DOHH2 (cell line): Measurements from ENCODE around the gene PGS1.

Experiments used
- H3F3A ChIP-seq: fragments of 200-600 bp; sonication (generic), shearing (Covaris generic); 2 replicates; pipeline ENCODE4 v1.6.0; 2016; ENCODE audit warnings: antibody characterized with exemption, mild to moderate bottlenecking; ENCODE audit not compliant: control insufficient read depth, insufficient read depth
- H3K27ac ChIP-seq: fragments of 200-600 bp; sonication (generic); 2 replicates; pipeline ENCODE4 v1.5.1; 2014; ENCODE audit warnings: low read depth, mild to moderate bottlenecking, low read length, moderate library complexity
- H3K27me3 ChIP-seq: fragments of 200-600 bp; sonication (generic); 2 replicates; pipeline ENCODE4 v1.6.1; 2014; ENCODE audit warnings: mild to moderate bottlenecking, low read length, mixed read lengths; ENCODE audit not compliant: control insufficient read depth
- H3K36me3 ChIP-seq: fragments of 200-600 bp; sonication (generic); 2 replicates; pipeline ENCODE4 v1.6.1; 2014; ENCODE audit warnings: mild to moderate bottlenecking, low read length, moderate library complexity, mixed read lengths; ENCODE audit not compliant: control insufficient read depth
- H3K4me1 ChIP-seq: fragments of 200-600 bp; sonication (generic); 2 replicates; pipeline ENCODE4 v1.6.1; 2014; ENCODE audit warnings: mild to moderate bottlenecking, low read length, mixed read lengths; ENCODE audit not compliant: control insufficient read depth
- H3K4me2 ChIP-seq: fragments of 200-600 bp; sonication (generic); 2 replicates; pipeline ENCODE4 v1.6.0; 2014; ENCODE audit warnings: mild to moderate bottlenecking, low read length, moderate library complexity
- H3K4me3 ChIP-seq: fragments of 200-600 bp; sonication (generic); 2 replicates; pipeline ENCODE4 v1.5.1; 2014; ENCODE audit warnings: mild to moderate bottlenecking, low read length, mixed read lengths
- H3K79me2 ChIP-seq: fragments of 200-600 bp; sonication (generic); 2 replicates; pipeline ENCODE4 v1.6.1; 2014; ENCODE audit warnings: mild to moderate bottlenecking, low read length, mixed read lengths; ENCODE audit not compliant: control insufficient read depth
- H3K9me2 ChIP-seq: fragments of 200-600 bp; sonication (generic); replicated peaks from 2 replicates; pipeline ENCODE4 v1.6.1; 2014; ENCODE audit warnings: mild to moderate bottlenecking, low read length, mixed read lengths; ENCODE audit not compliant: control insufficient read depth
- H3K9me3 ChIP-seq: fragments of 200-600 bp; sonication (generic); 2 replicates; pipeline ENCODE4 v1.6.1; 2014; ENCODE audit warnings: antibody characterized with exemption, low read length, mixed read lengths; ENCODE audit not compliant: control insufficient read depth, insufficient read depth
- H4K20me1 ChIP-seq: fragments of 200-600 bp; sonication (generic); 2 replicates; pipeline ENCODE4 v1.6.0; 2014; ENCODE audit warnings: low read depth, mild to moderate bottlenecking, antibody characterized with exemption, low read length, moderate library complexity; ENCODE audit not compliant: control insufficient read depth, insufficient read depth
- EZH2phosphoT487 ChIP-seq: fragments of 200-600 bp; sonication (generic); IDR thresholded peaks from 2 replicates; pipeline ENCODE4 v1.6.1; 2017; ENCODE audit warnings: borderline replicate concordance, mild to moderate bottlenecking, antibody characterized with exemption, low read length, moderate library complexity, mixed read lengths
- TF ChIP-seq, protein P1 (sequence below): fragments of 200-600 bp; sonication (generic); IDR thresholded peaks from one replicate; pipeline ENCODE4 v1.5.1; 2014; ENCODE audit warnings: antibody characterized with exemption, mild to moderate bottlenecking, low read depth, low read length; ENCODE audit not compliant: poor library complexity, severe bottlenecking

The PGS1 gene

DNA sequence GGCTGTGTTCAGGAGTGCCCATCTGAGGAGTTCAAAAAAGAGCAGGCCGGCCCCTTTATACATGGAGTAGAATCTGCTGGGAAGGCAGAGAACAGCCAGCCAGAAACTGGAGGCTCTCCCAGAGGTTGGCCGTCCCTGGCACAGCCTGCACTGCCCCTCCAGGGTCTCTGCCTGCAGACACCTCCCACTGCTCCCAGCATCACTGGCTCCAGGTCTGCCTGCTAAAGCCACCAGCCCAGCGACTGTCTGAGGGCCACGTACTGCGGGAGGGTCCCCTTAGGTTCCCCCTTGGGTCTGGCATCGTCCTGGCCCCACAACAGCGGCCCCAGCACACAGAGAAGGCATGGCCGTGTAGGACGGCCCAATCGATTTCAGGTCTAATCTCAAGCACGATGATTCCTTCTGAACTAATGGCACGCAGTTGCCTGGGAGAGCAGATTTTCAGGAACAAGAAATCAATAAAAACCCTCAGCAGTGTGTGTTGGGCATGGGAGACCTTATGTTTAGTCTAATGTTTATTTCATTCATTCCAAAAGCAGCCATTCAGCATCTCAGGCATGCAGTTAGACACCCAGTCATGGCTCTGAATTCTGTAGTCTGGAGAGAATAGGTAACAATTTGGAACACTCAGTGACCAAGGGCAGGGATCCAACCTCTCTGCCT is 95.6 kb downstream of the PGS1 start:
- Histone ChIP-seq H3K4me1 (no peaks in the 10 kb centered on the region), H3K27me3 (no peaks in the 10 kb centered on the region), H3K79me2 (no peaks in the 10 kb centered on the region), H3K36me3 (no peaks in the 10 kb centered on the region), H3K9me2 (no peaks in the 10 kb centered on the region), H4K20me1 (no peaks in the 10 kb centered on the region), H3K9me3 (no peaks in the 10 kb centered on the region), H3K4me3 (no peak overlapping the region), H3K27ac (no peak overlapping the region), H3K4me2 (no peak overlapping the region), H3F3A (no peaks in the 10 kb centered on the region)
- TF ChIP-seq, protein P1, sequence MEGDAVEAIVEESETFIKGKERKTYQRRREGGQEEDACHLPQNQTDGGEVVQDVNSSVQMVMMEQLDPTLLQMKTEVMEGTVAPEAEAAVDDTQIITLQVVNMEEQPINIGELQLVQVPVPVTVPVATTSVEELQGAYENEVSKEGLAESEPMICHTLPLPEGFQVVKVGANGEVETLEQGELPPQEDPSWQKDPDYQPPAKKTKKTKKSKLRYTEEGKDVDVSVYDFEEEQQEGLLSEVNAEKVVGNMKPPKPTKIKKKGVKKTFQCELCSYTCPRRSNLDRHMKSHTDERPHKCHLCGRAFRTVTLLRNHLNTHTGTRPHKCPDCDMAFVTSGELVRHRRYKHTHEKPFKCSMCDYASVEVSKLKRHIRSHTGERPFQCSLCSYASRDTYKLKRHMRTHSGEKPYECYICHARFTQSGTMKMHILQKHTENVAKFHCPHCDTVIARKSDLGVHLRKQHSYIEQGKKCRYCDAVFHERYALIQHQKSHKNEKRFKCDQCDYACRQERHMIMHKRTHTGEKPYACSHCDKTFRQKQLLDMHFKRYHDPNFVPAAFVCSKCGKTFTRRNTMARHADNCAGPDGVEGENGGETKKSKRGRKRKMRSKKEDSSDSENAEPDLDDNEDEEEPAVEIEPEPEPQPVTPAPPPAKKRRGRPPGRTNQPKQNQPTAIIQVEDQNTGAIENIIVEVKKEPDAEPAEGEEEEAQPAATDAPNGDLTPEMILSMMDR, result no peak
- no peak for TF ChIP-seq EZH2phosphoT487
